Measurements from ENCODE around the gene PTPRN2. TPM values are rescaled to one million over a fixed set of nuclear protein-coding genes. Genes with fewer than 3 reads are reported as not detected.

PTPRN2 gene
- total and polyA plus RNA-seq, 2 of the 13 experiments (the other 11 are each of a cell fraction or from before 2014, with no cell fraction given): 2.5 to 24.2 TPM

- no peak for TF ChIP-seq SAFB2 (CRISPR knock-in tag; IDR thresholded peaks at IDR 0.05; ENCODE audit: borderline replicate concordance, low read depth)
- peak; percentile 62 for TF ChIP-seq PAXIP1 (CRISPR knock-in tag; conservative IDR thresholded peaks at IDR 0.05)
- TF ChIP-seq ZNF282 (IDR thresholded peaks at IDR 0.05; ENCODE audit: partially characterized antibody): no peak
- peak; percentile 23; the same call in 1 of the 2 replicates for TF ChIP-seq ZNF629 (CRISPR knock-in tag; conservative IDR thresholded peaks at IDR 0.05)
- TF ChIP-seq ZNF292 (CRISPR knock-in tag; IDR thresholded peaks at IDR 0.05; ENCODE audit: borderline replicate concordance, low read depth): peak; percentile 88
- peak; percentile 58; the same call in 1 of the 2 replicates for TF ChIP-seq RFXAP (CRISPR knock-in tag; IDR thresholded peaks at IDR 0.05; ENCODE audit: borderline replicate concordance)
- no peak for TF ChIP-seq ZNF354B (CRISPR knock-in tag; IDR thresholded peaks at IDR 0.05)
- TF ChIP-seq FOXA3 (CRISPR knock-in tag; IDR thresholded peaks at IDR 0.05): peak; percentile 60
- no peak for TF ChIP-seq ZNF75D (CRISPR knock-in tag; IDR thresholded peaks at IDR 0.05; ENCODE audit: borderline replicate concordance)
- 0 out of 2 replicates have a peak, but pooled peaks have one; percentile 25 for TF ChIP-seq FOSL2 (CRISPR knock-in tag; IDR thresholded peaks at IDR 0.05)
- TF ChIP-seq CHCHD3 (CRISPR knock-in tag; IDR thresholded peaks at IDR 0.05): no peak
- TF ChIP-seq TAF1 (CRISPR knock-in tag; IDR thresholded peaks at IDR 0.05): 0 out of 2 replicates have a peak, but pooled peaks have one; percentile 4
- 0 out of 2 replicates have a peak, but pooled peaks have one; percentile 41 for TF ChIP-seq ZMYM2 (CRISPR knock-in tag; IDR thresholded peaks at IDR 0.05)
- TF ChIP-seq MXD3 (CRISPR knock-in tag; IDR thresholded peaks at IDR 0.05): no peak
- peak; percentile 78; the same call in 1 of the 2 replicates for TF ChIP-seq HNF4G (IDR thresholded peaks at IDR 0.05; ENCODE audit: borderline replicate concordance, low read depth, low read length)
- peak; percentile 82; the same call in 1 of the 2 replicates for TF ChIP-seq HNF4G (CRISPR knock-in tag; IDR thresholded peaks at IDR 0.05; ENCODE audit: borderline replicate concordance, low read depth)
- TF ChIP-seq RCOR2 (CRISPR knock-in tag; IDR thresholded peaks at IDR 0.05): no peak
- no peak for TF ChIP-seq PLRG1 (conservative IDR thresholded peaks at IDR 0.05)
- TF ChIP-seq CBX5 (CRISPR knock-in tag; IDR thresholded peaks at IDR 0.05; ENCODE audit: borderline replicate concordance): peak; percentile 20; the same call in 1 of the 2 replicates
- TF ChIP-seq KDM2A (CRISPR knock-in tag; IDR thresholded peaks at IDR 0.05; ENCODE audit: borderline replicate concordance, low read depth): no peak; the same call in 1 of the 2 replicates
- no peak for TF ChIP-seq ZNF44 (CRISPR knock-in tag; IDR thresholded peaks at IDR 0.05)
- TF ChIP-seq SOX5 (CRISPR knock-in tag; IDR thresholded peaks at IDR 0.05; ENCODE audit: borderline replicate concordance): peak; percentile 30; the same call in 1 of the 2 replicates
- peak; percentile 78 for TF ChIP-seq HDAC1 (CRISPR knock-in tag; IDR thresholded peaks at IDR 0.05)
- TF ChIP-seq ZNF512B (CRISPR knock-in tag; IDR thresholded peaks at IDR 0.05; ENCODE audit: borderline replicate concordance): no peak
- no peak for TF ChIP-seq JUNB (CRISPR knock-in tag; IDR thresholded peaks at IDR 0.05; ENCODE audit: borderline replicate concordance)
Observed at GRCh38 chr7:157559596-157560257, 1027.9 kb downstream of the PTPRN2 start (continued).
